ENCODE results near the gene DSG4.

Gene DSG4

DNA sequence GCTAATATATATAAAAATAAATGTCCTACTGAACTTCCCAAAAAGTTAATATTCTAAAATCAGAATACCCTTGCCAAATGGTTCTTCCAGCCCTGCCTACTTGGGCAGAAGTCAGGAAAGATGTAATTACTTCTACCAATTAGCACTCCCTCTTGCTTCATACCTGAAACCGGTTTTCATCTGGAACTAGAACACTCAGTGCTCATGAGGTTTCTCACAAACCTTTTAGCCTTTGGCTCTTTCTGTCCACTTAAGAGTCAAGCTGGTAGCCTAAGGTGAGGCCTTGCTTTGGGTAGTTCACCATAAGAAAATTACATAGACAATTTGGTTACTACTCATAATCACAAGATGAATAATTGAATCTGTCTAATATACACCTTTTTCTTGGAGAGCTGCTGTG lies 75.0 kb downstream of the DSG4 start:
- DNase-seq: no peak

DNA sequence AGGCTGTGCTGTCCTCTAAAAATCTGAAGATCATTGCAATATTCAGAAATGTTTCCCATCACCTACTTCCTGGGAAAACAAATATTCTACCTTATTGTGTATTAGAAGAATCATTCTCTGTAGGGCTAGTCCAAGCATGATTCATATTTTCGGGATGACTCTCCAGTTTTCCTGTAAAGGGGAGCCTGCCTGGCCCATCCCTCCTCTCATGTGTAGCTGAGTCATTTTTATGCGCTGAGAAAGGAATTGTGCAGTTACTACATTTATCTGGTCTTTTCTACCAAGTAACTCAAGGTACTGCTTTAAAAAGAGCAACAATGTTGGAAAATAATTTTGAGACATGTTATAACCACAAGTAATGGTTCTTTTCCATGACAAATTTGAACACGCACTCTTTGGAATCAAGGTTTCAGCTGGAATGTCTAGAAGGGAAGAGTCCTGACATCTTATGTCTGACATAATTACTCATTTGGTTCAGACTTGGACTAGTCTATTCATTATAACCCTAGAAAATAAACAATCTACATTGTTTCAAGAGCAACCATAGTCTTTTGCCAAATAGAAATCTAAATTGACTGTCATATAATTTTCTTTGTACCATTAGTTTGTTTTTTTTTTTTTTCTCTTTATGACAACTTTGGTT lies 77.6 kb downstream of the DSG4 start:
- no peak for DNase-seq
